Measurements from ENCODE around the gene DISC1. TPM values are rescaled to one million over a fixed set of nuclear protein-coding genes. Genes with fewer than 3 reads are reported as not detected.

DISC1 gene
- total and polyA plus RNA-seq, 2 donors (not counting 3 experiments of a cell fraction or from before 2014, with no cell fraction given) = 3.3 to 14.7 TPM

DNA sequence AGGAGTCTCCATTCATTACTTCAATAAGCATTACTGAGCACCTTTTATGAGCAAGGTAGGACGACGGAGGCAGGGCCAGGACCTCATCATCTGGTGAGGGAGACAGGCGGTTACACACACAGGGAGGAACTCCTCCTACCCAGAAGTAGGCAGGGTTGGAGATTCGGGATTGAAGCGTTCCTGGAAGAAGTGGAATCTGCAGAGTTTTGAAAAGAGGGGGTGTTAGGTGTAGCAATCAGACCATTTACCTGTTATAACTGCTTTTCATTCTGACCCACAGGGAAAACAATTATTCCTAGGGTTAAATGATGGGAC, 392.4 kb downstream of the DISC1 start:
- Histone ChIP-seq H3K4me1 (ENCODE audit: control insufficient read depth, extremely low read depth, insufficient read depth, low read length) (no peaks in the 10 kb centered on the region), H3K9ac (replicated peaks; ENCODE audit: extremely low read depth, insufficient read depth, low read length) (no peak overlapping the region), H3K4me3 (replicated peaks in 1 of 3; ENCODE audit: insufficient read depth in 1 of 3, low read depth in 1 of 3, low read length in 3 of 3) (no peak overlapping the region), H3K27ac (ENCODE audit: insufficient read depth, low read depth, low read length) (no peak overlapping the region), H3K4me2 (ENCODE audit: insufficient read depth, low read length) (no peak overlapping the region), H3K79me2 (ENCODE audit: control insufficient read depth, insufficient read depth, low read length) (no peaks in the 10 kb centered on the region), H4K20me1 (replicated peaks; ENCODE audit: control insufficient read depth, extremely low read depth, insufficient read depth, low read length) (no peaks in the 10 kb centered on the region), H3K27me3 (ENCODE audit: control insufficient read depth in 2 of 2, insufficient read depth in 2 of 2, low read length in 2 of 2) (no peaks in the 10 kb centered on the region), H3K9me3 (replicated peaks; ENCODE audit: control insufficient read depth, insufficient read depth, low read length) (no peaks in the 10 kb centered on the region), H3K9me1 (replicated peaks; ENCODE audit: control insufficient read depth, extremely low read depth, insufficient read depth, low read length) (no peaks in the 10 kb centered on the region), H2AFZ (ENCODE audit: low read depth, low read length) (no peak overlapping the region), H3K36me3 (ENCODE audit: control insufficient read depth in 2 of 2, extremely low read depth in 1 of 2, insufficient read depth in 2 of 2, low read length in 2 of 2) (no peaks in the 10 kb centered on the region)
- TF ChIP-seq POLR2AphosphoS5 (IDR thresholded peaks at IDR 0.05; ENCODE audit: insufficient read depth, low read depth, low read length) = no peak
- no peak for TF ChIP-seq FOS (IDR thresholded peaks at IDR 0.05; ENCODE audit: borderline replicate concordance, insufficient read depth, low read length)
- TF ChIP-seq EZH2 (IDR thresholded peaks at IDR 0.05; ENCODE audit: borderline replicate concordance, low read depth, low read length, severe bottlenecking) = no peak
- TF ChIP-seq, protein P1, sequence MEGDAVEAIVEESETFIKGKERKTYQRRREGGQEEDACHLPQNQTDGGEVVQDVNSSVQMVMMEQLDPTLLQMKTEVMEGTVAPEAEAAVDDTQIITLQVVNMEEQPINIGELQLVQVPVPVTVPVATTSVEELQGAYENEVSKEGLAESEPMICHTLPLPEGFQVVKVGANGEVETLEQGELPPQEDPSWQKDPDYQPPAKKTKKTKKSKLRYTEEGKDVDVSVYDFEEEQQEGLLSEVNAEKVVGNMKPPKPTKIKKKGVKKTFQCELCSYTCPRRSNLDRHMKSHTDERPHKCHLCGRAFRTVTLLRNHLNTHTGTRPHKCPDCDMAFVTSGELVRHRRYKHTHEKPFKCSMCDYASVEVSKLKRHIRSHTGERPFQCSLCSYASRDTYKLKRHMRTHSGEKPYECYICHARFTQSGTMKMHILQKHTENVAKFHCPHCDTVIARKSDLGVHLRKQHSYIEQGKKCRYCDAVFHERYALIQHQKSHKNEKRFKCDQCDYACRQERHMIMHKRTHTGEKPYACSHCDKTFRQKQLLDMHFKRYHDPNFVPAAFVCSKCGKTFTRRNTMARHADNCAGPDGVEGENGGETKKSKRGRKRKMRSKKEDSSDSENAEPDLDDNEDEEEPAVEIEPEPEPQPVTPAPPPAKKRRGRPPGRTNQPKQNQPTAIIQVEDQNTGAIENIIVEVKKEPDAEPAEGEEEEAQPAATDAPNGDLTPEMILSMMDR (IDR thresholded peaks at IDR 0.05; ENCODE audit: extremely low read depth in 1 of 2, insufficient read depth in 1 of 2, low read depth in 1 of 2, low read length in 2 of 2) = no peak
- no peak for TF ChIP-seq GATA2 (IDR thresholded peaks at IDR 0.05; ENCODE audit: insufficient read depth, insufficient read length, low read depth, low read length)
- no peak for TF ChIP-seq MYC (IDR thresholded peaks at IDR 0.05; ENCODE audit: low read depth, low read length)
- no TSS peak for BruUV-seq (replicated peaks)
- dilution Hi-C loops (cut with MboI; ENCODE audit: extremely low pct_ligation_motif_present, low sequenced_read_pairs) (no loop called here), intact Hi-C loops (cut with micrococcal nuclease) (loop anchor here (10.0 kb wide), 1 partner anchor 264 kb away; no protein-coding TSS in a partner anchor)
- POLR2A ChIA-PET = no interaction called here
- FAIRE-seq = no peak
- CTCF ChIA-PET = interaction anchor here (1.5 kb wide), 1 partner anchor 9 kb away, joined by 4 read pairs; no protein-coding TSS in a partner anchor
- DNase-seq (ENCODE audit: low read depth, low spot score) = no peak

DNA sequence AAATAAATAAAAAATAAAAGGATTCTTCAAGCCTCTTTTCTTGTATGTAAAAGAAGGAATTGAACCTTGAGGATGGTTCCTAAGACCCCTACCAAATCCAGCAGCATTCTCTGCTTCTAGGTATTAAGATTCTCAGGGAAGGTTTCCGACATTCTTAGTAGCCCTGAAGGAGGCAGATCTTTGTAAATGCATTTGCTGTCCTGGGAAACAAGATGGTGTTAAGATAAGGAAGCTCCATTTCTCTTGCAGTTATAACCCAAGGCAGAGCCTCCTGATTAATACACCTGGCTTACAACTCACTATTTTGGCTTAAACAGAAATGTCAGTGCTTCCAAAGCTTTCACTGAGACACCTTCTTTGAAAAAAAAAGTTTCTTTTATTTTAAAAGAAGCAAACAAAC, 393.8 kb downstream of the DISC1 start:
- Histone ChIP-seq H3K27ac (ENCODE audit: insufficient read depth, low read depth, low read length) (no peak overlapping the region), H3K4me1 (ENCODE audit: control insufficient read depth, extremely low read depth, insufficient read depth, low read length) (no peaks in the 10 kb centered on the region), H4K20me1 (replicated peaks; ENCODE audit: control insufficient read depth, extremely low read depth, insufficient read depth, low read length) (no peaks in the 10 kb centered on the region), H3K27me3 (ENCODE audit: control insufficient read depth in 2 of 2, insufficient read depth in 2 of 2, low read length in 2 of 2) (no peaks in the 10 kb centered on the region), H3K4me3 (replicated peaks in 1 of 3; ENCODE audit: insufficient read depth in 1 of 3, low read depth in 1 of 3, low read length in 3 of 3) (no peak overlapping the region), H3K9ac (replicated peaks; ENCODE audit: extremely low read depth, insufficient read depth, low read length) (no peak overlapping the region), H2AFZ (ENCODE audit: low read depth, low read length) (no peak overlapping the region), H3K4me2 (ENCODE audit: insufficient read depth, low read length) (no peak overlapping the region), H3K9me1 (replicated peaks; ENCODE audit: control insufficient read depth, extremely low read depth, insufficient read depth, low read length) (no peaks in the 10 kb centered on the region), H3K79me2 (ENCODE audit: control insufficient read depth, insufficient read depth, low read length) (no peaks in the 10 kb centered on the region), H3K36me3 (ENCODE audit: control insufficient read depth in 2 of 2, extremely low read depth in 1 of 2, insufficient read depth in 2 of 2, low read length in 2 of 2) (no peaks in the 10 kb centered on the region), H3K9me3 (replicated peaks; ENCODE audit: control insufficient read depth, insufficient read depth, low read length) (no peaks in the 10 kb centered on the region)
- POLR2A ChIA-PET = no interaction called here
- dilution Hi-C loops (cut with MboI; ENCODE audit: extremely low pct_ligation_motif_present, low sequenced_read_pairs) = no loop called here
- CTCF ChIA-PET = no interaction called here
- TF ChIP-seq MYC (IDR thresholded peaks at IDR 0.05; ENCODE audit: low read depth, low read length) (no peak), POLR2AphosphoS5 (IDR thresholded peaks at IDR 0.05; ENCODE audit: insufficient read depth, low read depth, low read length) (no peak), EZH2 (IDR thresholded peaks at IDR 0.05; ENCODE audit: borderline replicate concordance, low read depth, low read length, severe bottlenecking) (no peak), POLR2A (IDR thresholded peaks at IDR 0.05; ENCODE audit: low read depth, low read length) (no peak), GATA2 (IDR thresholded peaks at IDR 0.05; ENCODE audit: insufficient read depth, insufficient read length, low read depth, low read length) (no peak), FOS (IDR thresholded peaks at IDR 0.05; ENCODE audit: borderline replicate concordance, insufficient read depth, low read length) (no peak), JUN (IDR thresholded peaks at IDR 0.05; ENCODE audit: borderline replicate concordance, insufficient read depth, insufficient read length, low read depth) (no peak)
- TF ChIP-seq, protein P2, sequence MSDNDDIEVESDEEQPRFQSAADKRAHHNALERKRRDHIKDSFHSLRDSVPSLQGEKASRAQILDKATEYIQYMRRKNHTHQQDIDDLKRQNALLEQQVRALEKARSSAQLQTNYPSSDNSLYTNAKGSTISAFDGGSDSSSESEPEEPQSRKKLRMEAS (IDR thresholded peaks at IDR 0.05; ENCODE audit: insufficient read depth, insufficient read length) = no peak
- TF ChIP-seq, protein P1 (IDR thresholded peaks at IDR 0.05; ENCODE audit: extremely low read depth in 1 of 2, insufficient read depth in 1 of 2, low read depth in 1 of 2, low read length in 2 of 2) = no peak
- no peak for FAIRE-seq
- no peak for DNase-seq (ENCODE audit: low read depth, low spot score)
- BruUV-seq (replicated peaks) = no TSS peak
- intact Hi-C loops (cut with micrococcal nuclease) = no loop called here
